GM18502 (cell line): ENCODE data around the gene CTNNA3.

Experiments
- ATAC-seq: cut with Tn5 transposase; IDR thresholded peaks from one replicate; pipeline ENCODE4 v1.9.1; 2021; ENCODE audit warnings: mild to moderate bottlenecking; ENCODE audit not compliant: unreplicated experiment, poor library complexity

The CTNNA3 gene

GRCh38 chr10:67520924-67521520, 175.0 kb downstream of the CTNNA3 start:
- ATAC-seq: peak; percentile 86

GRCh38 chr10:67519434-67519833, 176.6 kb downstream of the CTNNA3 start:
- ATAC-seq: no peak

DNA sequence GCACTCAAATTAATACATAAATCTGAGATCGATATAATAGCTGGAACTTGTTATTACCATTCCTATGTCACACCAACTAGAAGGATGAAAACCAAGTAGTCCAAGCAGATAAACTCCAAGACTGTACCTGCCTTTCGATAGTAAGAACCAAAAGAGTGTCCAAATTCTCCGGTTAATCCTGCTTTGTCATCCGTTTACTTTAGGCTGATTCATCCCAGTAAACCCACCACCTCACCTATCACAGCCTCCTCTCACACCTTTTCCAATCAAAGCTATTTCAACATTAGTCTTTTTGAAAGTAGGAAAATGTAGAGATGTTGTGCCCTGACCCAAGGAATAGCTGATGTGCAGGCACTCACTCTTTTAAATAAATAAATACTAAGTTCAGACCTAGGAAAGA, 177.2 kb downstream of the CTNNA3 start:
- no peak for ATAC-seq

GRCh38 chr10:67518043-67518442, 178.0 kb downstream of the CTNNA3 start:
- ATAC-seq: no peak

- no peak for ATAC-seq
Measured at GRCh38 chr10:67506757-67507091, 189.3 kb downstream of the CTNNA3 start.

GRCh38 chr10:67506083-67506756, 189.8 kb downstream of the CTNNA3 start:
- no peak for ATAC-seq

DNA sequence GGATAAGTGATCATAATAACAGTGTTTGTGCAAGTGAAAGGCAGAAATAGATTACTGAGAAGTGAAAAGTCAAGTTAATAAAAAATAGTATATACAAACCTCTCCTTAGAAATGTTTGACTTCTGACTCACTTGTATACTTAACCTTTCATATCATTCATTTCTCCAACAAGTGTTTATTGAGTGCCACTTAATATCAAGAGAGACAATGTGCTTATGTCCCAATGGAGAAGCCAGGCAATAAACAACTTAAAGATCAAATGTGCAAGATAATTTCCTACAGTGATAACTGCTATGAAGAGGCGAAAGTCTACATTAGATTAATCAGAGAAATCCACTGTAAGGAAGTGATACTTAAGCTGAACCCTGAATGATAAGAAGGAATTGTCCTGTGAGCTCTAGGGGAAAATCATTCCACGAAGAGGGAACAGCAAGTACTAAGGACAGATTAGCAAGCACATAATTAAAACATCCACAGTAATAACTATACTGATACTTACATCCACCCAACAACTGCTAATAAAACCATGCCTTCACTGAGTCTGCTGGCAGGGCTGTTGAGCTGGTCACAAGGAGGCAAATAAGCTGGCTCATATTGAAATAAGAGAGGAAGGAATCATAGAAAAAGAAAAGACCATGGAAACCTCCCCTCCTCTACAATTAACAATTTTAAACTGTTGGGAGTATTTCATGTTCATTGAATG, 203.5 kb downstream of the CTNNA3 start:
- ATAC-seq: no peak

DNA sequence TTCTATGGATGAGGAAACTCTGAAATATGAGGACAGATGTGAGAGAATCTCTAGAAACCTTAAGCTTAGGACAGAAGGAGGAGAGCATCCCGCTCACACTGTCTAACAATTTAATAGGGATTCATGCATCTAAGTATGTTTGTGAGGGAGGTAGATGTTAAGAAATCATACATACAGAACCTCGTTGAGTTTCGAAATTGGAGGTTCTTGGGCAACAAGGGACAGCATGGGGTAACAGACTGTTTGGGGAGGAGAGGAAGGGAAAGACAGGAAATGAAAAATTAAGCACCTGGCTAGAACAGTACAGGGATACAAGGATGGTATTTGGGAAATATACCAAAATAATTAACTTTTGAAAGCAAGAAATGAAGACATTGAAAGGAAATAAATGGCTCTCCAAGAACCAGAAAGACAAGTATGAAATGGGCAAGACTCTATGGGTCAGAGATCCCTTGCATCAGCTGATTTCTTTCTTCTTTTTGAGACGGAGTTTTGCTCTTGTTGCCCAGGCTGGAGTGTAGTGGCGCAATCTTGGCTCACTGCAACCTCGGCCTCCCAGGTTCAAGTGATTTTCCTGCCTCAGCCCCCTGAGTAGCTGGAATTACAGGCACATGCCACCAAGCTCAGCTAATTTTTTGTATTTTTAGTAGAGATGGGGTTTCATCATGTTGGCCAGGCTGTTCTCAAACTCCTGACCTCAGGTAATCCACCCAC, 207.9 kb downstream of the CTNNA3 start:
- ATAC-seq: no peak

GRCh38 chr10:67487199-67487598, 208.8 kb downstream of the CTNNA3 start:
- ATAC-seq: no peak

DNA sequence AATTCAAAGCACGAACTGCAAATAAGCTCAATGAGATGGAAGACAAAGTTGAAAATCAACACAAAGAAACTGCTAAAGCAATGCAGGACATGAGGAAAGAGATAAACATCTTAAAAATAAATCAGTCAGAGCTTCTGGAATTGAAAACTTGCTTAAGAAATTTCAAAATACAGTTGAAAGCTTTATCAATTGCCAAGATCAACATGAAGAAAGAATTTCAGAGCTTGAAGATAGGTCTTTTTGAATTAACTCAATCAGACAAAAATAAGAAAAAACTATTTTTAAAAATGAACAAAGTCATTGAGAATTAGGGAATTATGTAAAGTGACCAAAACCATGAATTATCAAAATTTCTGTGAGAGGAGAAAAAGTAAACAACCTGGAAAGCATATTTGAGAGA, 218.1 kb downstream of the CTNNA3 start:
- no peak for ATAC-seq

GRCh38 chr10:67476201-67476600, 219.8 kb downstream of the CTNNA3 start:
- no peak for ATAC-seq

DNA sequence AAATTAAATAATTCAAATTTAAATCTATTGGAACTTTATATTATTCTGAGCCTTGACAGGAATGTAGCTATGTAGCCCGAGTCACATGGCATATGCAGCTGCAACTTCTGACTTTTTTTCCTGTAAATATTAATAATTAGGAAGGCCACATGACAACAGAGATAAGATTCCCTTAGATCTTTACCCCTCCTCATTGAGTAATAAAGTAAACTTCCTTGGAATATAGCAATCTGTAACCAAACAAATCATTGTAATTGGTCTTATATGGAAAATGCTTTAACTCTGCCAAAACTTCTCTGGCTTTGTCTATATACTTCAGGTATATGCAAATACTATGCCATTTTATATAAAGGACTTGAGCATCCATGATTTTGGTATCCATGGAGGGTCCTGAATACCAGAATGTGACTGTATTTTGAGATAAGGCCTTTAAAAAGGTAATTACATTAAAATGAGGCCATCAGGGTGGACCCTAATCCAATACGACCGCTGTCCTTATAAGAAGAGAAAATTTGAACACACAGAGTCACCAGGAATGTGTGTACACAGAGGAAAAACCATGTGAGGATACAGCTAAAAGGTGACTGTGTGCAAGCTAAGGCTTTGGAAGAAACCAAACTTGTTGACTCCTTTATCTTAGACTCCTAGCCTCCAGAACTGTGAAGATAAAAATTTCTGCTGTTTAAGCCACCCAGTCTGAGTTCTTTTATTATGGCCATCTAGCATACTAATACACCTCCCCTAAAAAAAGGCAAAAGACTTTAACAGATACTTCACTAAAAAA, 222.0 kb downstream of the CTNNA3 start:
- ATAC-seq: no peak

GRCh38 chr10:67471022-67471421, 225.0 kb downstream of the CTNNA3 start:
- peak; percentile 64 for ATAC-seq

DNA sequence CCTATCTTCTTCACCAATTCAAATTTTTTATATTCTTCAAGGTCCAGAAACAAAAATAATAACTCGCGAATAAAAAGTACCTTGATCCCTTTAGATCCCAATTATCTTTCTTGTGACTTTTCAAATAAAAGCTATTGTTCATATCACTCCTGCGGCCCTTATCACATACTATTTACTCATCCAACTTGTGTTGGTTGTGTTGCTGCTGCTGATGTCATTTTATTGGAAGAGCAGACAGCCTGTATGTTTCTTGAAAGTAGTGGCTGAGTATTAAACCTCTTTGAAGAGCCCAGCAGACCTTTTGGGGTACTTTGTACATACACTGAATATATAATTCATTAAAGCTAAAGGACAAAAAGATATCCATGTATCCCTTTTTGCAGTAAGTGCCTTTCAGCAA, 231.7 kb downstream of the CTNNA3 start:
- no peak for ATAC-seq

DNA sequence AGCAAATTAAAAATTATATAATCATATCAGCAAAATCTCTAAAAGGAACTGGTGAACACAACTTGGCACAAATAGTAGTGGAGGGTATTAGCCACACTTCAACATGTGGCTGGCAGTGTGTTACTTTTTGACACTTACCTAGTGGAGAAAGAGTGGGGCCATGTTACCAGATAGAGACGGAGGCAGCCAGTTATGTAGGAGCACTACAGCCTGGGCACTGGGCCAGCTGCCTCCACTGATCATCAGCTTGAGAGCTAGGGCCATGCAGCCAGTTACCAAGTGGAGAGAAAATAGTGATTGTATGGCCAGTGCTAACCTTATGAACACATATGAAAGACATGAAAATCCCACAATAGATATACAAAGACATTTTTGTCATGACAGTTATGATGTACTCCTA, 243.1 kb downstream of the CTNNA3 start:
- ATAC-seq: no peak

GRCh38 chr10:67438605-67439304, 257.2 kb downstream of the CTNNA3 start:
- no peak for ATAC-seq

- no peak for ATAC-seq
Measured at GRCh38 chr10:67433276-67433675, 262.7 kb downstream of the CTNNA3 start.

DNA sequence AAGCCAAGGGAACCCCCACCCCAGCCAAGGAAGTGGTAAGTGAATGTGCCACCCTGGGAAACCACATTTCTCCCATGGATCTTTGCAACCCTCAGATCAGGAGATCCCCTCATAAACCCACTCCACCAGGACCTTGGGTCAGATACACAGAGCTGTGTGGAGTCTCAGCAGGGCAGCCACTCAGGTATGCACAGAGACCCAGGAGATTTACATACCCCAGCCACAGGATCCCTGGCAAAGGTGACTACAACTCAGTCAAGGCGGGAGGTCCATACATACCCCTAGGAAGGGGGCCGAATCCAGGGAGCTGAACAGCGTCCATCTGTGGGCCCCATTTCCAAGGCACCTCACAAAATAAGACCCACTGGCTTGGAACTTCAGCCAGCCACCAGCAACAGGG, 293.4 kb downstream of the CTNNA3 start:
- no peak for ATAC-seq

DNA sequence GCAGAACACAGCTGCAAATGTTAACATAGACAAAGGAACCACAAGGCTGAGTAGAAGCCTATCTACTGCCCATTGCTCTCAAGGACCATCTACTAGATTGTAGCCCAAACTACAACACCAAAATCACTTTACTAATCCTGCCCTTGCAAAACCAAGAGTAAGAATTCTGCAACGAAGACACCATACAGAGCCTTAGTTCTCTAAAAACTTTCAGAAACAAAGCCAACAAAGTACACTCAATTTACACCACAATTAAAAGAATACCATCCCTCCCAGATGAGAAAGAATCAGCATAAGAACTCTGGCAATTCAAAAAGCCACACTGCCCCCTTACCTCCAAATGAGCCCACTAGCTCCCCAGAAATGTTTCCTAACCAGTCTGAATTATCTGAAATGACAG, 294.3 kb downstream of the CTNNA3 start:
- no peak for ATAC-seq
